Activated CD8-positive, alpha-beta T cell treated with anti-CD3 and anti-CD28 coated beads, Interleukin-2, amount 10 ng/mL, durations not matched to agents 7 days and 5 days (primary cell): ENCODE results near the gene TUBE1. TPM values are rescaled to one million over a fixed set of nuclear protein-coding genes. Genes with fewer than 3 reads are reported as not detected.

Source experiments
- ATAC-seq: fragments of 150-1000 bp; cut with Tn5 transposase; one replicate; pipeline ENCODE4 v1.10.0; 2021; ENCODE audit warnings: moderate library complexity
- CTCF ChIA-PET: fragments of 350-600 bp; sonication (Branson Sonifier 250); formaldehyde crosslinking; loops from one replicate; lab custom pipeline; 2021; ENCODE audit warnings: antibody characterized with exemption; lab: Charles Lee
- POLR2A ChIA-PET: fragments of 350-600 bp; sonication (Branson Sonifier 250); formaldehyde crosslinking; loops from one replicate; lab custom pipeline; 2021; ENCODE audit warnings: antibody characterized with exemption; lab: Charles Lee
- DNase-seq: peaks from one replicate; pipeline ENCODE4 v3.0.0-alpha.2; 2020
- H3K27ac Mint-ChIP-seq: one replicate; pipeline ENCODE4 v1.8.0; 2021; ENCODE audit warnings: mild to moderate bottlenecking, mixed read lengths
- H3K27me3 Mint-ChIP-seq: one replicate; pipeline ENCODE4 v1.8.0; 2021; ENCODE audit warnings: low read depth, mixed read lengths
- H3K36me3 Mint-ChIP-seq: one replicate; pipeline ENCODE4 v1.8.0; 2021; ENCODE audit warnings: low read depth, mixed read lengths
- H3K4me1 Mint-ChIP-seq: one replicate; pipeline ENCODE4 v1.8.0; 2021; ENCODE audit warnings: low read depth, mixed read lengths
- H3K4me3 Mint-ChIP-seq: one replicate; pipeline ENCODE4 v1.8.0; 2021; ENCODE audit warnings: mild to moderate bottlenecking, mixed read lengths
- H3K9me3 Mint-ChIP-seq: one replicate; pipeline ENCODE4 v1.8.0; 2022; ENCODE audit warnings: mixed read lengths; ENCODE audit not compliant: insufficient read depth
- total RNA-seq, 2 experiments: library from RNA; stranded (reverse); gene quantifications; one replicate each; pipeline ENCODE4 v1.2.3, GENCODE V29; 2021

The TUBE1 gene
- total RNA-seq, 2 experiments from 2014 or later = 16.0 to 16.5 TPM

- Mint-ChIP-seq H3K9me3 (peaks cover 4% of the 10 kb centered on the region), H3K27me3 (no peaks in the 10 kb centered on the region), H3K4me1 (peaks cover 18% of the 10 kb centered on the region), H3K27ac (no peak overlapping the region), H3K4me3 (no peak overlapping the region), H3K36me3 (peaks cover 9% of the 10 kb centered on the region)
- ATAC-seq (no peak), DNase-seq (no peak)
- CTCF ChIA-PET = interaction anchor here (0.8 to 1.9 kb wide), 2 partner anchors 11 to 19 kb away, joined by 3 to 7 read pairs; no protein-coding TSS in a partner anchor
- POLR2A ChIA-PET = interaction anchor here (0.6 kb wide), 1 partner anchor 74 kb away, joined by 4 read pairs; no protein-coding TSS in a partner anchor
Observed at GRCh38 chr6:112021691-112022310, 65.5 kb downstream of the TUBE1 start.

Other genes with a start within 250 kb of the TUBE1 start
- gene FYN, start 214.0 kb downstream of the TUBE1 start, total RNA-seq = 100 to 1,000 TPM; 148 to 154 TPM
- not detected for gene CCN6, start 33.4 kb downstream of the TUBE1 start, total RNA-seq
- gene FAM229B, start 109 bp upstream of the TUBE1 start, total RNA-seq = 1 to 10 TPM; 1.9 to 2.2 TPM
- gene LAMA4, start 167.1 kb upstream of the TUBE1 start, total RNA-seq = not detected